Ramos (cell line): Measurements from ENCODE around the gene SLC25A25.

Experiments used
- in situ Hi-C: fragments of 300-500 bp; cut with MboI; formaldehyde crosslinking; loops from one replicate; pipeline ENCODE4 v1.14.3; 2022; ENCODE audit warnings: low sequenced_read_pairs; ENCODE audit not compliant: unreplicated experiment

The SLC25A25 gene

DNA sequence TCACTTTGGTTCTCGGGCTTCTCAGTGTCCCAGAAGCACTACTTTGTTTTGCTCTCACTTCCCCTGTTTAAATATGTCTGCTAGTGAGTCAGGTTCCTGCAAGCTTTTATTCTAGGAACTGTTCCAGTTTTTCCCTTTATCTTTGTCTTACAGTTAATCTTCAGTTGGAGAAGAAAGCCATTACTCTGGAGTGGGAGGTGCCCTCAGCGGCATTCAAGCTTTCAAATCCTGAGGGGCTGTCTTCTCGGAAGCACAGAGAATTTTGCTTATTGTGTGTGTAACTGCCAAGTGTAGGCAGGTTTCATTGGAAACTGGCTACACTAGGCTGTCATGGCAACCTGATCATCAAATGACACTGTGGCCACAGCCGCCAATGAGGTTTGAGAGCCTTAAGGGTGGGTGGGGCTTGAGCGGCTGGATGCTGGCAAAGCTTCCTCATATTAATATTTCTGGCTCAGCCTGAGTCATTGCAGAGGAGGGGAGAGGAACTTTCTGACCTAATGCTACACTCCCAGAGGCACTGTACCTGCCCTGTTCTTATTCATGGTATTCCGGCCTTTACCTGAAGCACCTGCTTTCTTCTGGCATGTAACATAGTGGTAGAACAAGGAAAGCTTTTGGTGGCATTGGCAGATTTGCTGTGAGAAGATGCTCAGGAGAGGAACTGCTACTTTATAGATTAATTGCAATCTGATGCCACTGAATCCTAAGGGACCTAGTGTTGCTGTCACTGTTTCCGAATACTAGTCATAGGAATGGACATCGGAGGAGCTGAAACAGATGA, 26.3 kb downstream of the SLC25A25 start:
- in situ Hi-C loops: no loop called here

DNA sequence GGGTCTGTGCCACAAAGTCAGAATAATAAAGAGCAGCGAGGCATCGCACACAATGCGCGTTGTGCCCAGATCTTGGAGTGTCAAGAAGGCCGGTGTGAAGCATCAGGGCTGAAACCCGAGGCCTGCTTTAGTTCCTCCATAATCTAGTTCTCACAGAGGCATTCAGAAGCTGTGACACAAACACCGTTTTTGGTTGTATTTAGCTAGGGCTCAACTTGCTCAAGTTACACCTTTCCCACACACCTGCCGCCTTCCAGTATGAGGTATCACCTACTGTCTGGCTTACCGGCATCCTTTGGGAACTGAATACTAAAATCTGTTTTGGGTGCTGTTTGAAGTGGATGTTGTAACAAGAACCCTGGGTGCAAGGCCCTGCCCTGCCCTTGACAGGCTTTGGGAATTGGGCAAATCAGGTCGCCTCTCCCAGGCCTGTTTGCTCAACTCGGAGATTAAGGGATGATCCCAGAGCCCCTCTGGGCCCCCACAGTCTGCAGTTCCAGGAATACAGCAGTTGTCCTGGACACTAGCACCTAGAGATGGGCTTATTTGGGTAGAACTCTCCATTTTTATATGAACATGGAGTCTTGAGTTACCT, 27.0 kb downstream of the SLC25A25 start:
- in situ Hi-C loops: no loop called here

DNA sequence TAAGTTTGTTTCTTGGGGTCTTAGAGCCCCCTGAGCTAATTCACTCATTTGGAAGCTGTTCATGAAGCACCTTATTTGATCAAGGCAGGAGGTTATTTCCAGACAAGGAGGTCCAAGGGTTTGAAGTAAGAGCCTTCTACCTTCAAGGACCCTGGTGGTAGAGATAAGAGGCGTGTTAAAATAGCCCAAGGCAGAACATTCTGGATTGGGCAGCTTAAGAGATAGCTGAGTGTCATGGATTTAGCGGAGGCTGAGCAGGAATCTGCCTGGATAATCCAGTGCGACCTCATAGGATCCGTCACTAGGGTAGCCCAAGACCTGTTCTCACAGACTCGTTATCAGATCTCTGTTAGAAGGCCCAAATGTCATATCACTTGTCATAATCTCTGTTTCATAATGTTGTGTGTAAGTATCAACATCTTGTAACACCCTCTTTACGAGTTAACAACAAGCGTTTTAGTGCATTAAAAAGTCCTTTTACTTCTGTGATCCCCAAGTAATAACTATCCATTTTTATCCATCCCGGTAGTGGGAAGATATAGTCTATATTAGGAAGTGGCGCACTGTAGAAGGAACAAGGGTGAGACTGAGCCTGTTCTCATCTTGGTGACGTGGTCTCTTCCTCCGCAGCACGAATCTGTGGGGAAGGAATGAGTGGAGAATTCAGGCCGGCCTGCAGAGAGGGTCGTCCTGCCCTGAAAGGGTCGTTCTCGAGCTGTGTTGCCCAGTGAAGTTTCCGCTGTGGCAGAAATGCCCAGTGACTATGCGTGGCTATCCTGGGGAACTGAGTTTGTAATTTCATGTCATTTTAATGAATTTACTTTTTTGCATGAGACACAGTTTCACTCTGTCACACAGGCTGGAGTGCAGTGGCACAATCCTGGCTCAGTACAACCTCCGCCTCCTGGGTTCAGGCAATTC, 28.8 kb downstream of the SLC25A25 start:
- in situ Hi-C loops: no loop called here

DNA sequence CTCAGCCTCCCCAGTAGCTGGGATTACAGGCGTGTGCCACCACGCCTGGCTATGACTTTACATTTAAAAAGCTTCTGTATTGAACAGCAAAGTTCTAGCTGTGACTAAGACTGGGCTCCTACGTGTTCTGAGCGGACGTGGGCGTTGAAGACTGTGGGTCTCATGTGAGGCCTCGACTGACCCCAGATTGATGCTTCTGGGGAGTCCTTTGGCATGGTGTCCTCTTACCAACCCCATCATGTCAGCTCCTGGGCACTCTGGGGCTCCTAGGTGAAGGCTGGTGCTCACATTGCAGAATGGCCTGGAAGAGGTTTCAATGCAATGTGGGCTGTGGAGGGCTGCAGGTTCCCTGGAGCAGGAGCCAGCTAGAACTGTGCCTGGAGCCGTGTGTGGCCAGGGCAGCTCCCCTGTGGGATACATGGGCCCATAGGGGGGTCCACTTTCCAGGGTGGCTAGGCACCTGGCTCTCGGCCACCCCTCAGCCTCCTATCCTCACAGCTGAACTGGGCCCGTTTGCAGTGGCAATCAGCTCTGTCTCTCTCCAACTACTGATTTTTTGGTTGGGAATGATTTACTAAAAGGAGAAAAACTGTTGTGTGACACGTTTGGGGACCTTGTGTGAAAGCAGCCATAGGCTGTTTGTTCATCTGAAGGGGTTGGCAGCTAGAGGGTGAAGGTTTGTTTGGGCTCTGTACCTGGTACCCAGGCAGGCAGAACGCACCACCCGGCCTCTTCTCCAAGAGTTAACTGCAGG, 29.7 kb downstream of the SLC25A25 start:
- in situ Hi-C loops: no loop called here

DNA sequence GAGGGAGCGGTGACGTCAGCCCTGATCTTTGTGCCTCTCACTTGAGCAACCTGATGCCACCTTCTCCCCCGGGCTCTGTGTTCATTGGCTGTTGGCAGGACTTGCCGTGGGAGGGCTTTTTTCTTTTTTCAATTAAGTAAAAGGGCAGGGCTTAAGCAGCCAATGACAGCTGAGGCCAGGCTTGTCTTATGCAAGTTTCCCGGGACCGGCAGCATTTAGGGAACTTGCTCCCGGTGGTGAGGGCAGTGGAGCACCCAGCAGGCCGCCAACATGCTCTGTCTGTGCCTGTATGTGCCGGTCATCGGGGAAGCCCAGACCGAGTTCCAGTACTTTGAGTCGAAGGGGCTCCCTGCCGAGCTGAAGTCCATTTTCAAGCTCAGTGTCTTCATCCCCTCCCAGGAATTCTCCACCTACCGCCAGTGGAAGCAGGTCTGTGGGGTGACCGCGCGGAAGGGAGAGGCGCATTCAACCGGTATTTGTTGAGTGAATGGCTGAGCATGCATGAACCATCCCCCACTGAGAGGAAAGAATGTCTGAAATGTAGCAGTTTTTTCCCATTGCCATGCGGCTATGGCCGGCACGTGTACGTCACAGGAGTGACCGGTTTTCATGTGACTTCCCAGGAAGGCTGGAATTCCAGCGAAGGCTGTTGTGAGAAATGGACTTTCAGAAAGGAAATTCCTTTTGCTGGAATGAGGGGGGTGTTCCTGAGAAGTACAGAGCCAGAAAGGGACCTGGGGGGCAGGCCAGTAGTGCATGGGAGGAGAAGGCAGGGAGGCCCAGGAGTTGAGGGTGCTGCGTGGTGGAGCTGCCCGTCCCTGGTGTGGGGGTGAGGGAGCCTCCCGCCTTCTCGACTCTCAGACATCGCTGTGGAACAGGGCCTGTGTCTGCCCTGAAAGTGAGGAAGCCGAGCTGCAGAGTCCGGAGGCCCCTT, 30.5 kb downstream of the SLC25A25 start:
- in situ Hi-C loops: no loop called here

DNA sequence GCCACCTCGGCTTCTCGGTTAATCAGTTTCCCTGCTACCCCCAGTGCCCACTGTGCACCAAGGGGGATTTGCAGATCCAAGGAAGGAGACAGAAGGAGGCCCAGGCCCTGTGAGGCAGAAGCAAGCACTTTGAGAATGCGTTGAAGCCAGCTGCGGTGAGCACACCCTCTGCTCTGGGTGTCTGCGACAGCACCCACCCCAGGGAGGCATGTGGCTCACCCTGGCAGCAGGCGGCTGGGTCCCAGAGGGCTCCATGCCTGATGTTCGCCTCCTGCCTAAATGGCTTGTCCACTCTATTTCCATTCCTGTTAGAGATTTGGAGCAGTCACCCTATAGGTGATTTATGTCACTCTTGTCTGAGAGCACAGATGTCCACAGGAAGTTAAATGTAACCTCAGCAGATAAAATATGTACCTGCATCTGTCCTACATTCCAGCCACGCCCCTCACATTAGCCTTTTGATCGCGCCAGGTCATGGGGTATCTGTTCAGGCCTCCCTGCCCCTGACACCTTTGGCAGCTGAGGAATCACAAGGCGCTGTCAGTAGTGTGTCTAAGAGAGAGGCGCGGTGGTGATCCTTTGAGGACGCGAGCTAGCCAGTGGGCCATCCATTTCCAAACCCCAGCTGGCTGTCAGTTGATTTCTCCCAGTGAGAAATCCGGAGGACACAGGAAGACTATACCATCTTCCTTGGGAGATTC, 31.3 kb downstream of the SLC25A25 start:
- in situ Hi-C loops: no loop called here

DNA sequence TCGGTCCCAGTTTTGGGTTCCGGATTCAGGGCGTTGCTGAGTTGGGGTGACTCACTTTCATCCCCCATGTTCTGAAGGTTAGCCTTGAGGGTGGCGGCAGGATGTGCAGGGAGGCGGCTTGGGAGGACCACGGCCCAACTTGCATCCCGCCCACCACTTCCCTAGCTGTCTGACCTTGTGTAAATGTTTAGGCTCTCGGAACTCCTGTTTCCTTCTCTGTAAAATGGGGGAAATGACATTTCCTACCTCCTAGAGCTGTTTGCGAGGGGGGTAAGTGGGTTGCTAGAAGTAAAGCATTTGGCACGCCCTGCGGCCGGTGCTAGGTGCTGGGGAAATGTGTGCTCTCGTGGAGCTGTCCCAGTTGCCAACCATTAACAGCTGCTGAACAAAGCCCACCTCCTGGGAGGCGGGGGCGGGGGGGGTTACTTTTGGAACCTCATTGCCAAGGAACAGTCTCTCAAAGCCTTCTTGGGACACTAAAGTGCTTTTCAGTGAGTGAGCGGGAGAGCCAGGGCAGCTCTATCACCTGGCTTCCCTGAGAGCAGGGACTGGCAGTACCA, 32.0 kb downstream of the SLC25A25 start:
- in situ Hi-C loops: no loop called here

DNA sequence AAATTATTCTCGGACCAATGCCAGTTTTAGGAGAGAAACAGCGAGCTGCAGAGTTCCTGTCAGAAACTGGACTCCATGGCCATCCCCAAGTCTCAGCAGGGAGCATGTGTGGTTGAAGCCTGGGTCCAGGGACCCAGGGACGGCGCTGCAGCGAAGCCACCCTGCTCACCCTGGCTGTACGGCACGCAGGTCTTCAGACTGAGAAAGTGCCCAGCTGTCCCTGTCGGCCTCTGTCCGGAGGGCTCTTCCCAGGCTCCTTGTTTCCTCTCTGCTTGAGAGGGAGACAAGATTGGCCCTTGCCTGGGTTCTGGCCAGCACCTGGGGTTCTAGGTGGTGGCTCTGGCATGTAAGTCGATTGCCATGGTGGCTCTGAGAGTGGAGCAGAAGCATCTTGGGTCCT, 32.5 kb downstream of the SLC25A25 start:
- in situ Hi-C loops: no loop called here

DNA sequence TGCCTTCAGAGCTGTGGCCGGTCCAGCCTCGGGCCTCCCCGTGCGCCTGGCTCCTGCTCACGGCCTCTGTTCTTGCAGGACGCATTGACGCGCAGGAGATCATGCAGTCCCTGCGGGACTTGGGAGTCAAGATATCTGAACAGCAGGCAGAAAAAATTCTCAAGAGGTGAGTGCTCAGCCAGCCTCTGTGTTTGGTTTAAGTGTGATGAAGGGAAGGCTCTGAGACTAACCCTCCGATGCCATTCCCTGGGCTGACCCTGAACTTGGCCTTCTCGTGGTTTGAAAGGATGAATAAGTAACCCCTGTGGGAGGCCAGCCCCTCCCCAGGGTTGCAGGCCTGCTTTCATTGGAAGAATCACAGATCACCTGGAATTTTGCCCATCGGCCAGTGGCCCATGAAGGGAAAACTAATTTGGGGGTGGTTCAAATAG, 33.2 kb downstream of the SLC25A25 start:
- in situ Hi-C loops: no loop called here

DNA sequence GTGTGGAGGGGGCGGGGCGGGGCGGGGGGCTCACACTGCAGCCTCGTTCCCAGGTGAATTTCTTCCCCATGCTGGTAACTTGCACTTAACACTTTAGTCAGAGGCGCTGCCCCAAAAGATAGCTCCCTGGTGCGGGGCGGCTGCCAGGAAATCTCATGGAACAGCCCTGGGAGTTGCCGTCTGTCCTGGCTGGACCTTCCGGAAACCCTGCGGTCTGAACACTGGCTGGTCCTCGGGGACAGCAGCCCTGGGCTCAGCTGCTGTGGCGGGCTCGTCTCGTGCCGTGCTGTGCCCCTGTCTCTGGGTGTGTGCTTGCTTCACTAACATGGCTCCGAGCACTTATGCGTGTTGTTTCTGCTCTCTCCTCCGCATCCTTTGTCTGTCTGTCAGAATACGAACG, 33.7 kb downstream of the SLC25A25 start:
- in situ Hi-C loops: no loop called here

DNA sequence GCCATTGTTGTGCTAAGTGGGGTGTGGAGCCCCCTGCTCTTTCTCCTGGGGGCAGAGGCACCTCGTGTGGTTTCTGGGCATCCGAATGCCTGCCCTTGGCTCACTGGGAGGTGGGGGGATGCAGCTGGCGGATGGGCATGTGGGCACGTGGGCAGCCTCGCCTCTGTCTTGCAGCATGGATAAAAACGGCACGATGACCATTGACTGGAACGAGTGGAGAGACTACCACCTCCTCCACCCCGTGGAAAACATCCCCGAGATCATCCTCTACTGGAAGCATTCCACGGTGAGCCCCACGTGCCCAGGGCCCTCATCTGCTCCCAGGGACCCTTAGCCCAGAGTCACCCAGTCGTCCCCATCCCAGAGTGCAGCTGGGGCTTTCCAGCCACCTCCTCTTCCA, 34.2 kb downstream of the SLC25A25 start:
- in situ Hi-C loops: no loop called here

DNA sequence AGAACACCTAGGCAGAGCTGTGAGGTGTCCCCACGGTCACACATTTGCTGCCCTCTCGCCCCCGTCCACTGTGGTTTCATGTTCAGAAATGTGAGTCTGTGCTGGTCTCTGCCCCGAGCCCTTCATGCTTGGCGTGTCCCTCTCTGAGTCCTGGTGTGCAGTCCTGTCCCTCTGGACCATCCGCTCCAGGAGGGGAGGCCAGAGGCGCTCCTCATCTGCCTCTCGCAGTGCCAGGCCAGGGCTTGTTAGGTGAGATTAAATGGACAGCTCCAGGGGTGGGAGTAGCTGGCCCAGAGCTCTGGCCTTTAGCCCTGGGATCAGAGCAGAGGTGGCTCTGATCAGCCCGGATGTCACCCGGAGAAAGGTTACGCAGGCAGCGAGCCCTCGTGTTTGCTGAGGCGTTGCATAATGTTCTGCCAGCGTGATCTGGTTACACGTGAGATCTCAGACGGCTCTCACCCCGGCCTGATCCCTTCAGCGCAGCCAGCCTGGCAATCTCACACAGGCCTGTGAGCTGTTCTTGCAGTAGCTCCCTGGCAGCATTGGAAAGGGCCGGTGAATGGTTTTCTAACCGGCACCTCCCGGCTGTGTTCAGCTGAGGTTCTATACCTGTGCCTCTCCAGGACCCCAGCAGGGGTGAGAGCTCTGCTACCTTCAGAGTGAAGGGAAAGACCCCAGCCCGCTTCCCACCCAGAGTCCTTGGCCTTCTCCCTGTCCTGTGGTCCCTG, 35.0 kb downstream of the SLC25A25 start:
- in situ Hi-C loops: no loop called here

DNA sequence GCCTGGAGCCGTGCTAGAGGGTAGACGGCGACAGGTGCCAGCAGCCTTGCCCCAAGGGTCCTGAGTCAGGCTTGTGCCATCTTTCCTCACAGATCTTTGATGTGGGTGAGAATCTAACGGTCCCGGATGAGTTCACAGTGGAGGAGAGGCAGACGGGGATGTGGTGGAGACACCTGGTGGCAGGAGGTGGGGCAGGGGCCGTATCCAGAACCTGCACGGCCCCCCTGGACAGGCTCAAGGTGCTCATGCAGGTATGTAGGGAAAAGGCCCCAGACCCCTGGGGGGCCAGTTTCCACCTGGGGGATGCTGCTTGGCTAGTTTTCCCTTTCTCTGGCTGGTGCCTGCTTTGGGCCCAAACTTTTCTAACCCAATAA, 35.5 kb downstream of the SLC25A25 start:
- in situ Hi-C loops: no loop called here

DNA sequence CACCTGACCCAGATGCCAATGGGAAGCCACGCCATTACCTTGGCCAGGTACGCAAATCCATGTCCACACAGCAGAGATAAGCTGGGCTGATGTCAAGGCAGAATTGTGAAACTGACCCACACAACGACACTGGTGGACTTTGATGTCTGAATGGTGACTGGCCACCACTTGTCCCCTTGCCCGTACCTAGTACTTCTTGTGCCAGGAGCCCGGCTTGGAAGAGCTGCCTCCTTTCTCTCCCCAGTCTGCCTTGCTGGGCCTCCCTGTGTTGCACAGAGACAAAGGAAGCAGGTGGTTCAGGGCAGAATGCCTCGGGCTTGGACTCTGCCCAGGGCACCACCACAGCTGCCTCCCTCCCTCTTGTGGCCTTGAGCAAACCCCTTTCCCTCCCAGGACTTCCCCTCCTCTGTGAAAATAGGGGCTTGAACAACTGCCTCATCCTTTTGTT, 36.2 kb downstream of the SLC25A25 start:
- in situ Hi-C loops: no loop called here

DNA sequence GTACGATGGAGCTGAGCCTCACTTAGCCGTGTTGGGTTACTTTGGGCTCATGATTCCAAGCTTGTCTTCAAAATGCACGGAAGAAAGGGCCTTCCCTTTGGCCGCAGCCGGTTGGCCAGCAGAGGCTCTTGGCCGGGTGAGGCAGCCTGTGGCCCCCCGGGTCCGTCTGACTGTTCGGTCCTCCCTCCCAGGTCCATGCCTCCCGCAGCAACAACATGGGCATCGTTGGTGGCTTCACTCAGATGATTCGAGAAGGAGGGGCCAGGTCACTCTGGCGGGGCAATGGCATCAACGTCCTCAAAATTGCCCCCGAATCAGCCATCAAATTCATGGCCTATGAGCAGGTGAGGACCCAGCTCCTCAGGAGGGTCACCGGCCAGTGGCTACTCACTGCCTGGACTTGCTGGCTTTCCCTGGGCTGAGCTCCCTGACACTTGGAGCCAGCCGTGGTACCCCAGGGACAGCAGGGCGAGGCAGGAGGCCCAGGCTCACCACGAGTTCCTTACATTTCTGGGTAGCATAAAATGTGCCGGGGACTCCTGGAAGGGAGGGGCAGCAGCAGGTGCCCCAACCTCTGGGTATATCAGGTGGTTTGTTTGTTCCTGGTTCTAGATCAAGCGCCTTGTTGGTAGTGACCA, 37.6 kb downstream of the SLC25A25 start:
- in situ Hi-C loops: no loop called here

DNA sequence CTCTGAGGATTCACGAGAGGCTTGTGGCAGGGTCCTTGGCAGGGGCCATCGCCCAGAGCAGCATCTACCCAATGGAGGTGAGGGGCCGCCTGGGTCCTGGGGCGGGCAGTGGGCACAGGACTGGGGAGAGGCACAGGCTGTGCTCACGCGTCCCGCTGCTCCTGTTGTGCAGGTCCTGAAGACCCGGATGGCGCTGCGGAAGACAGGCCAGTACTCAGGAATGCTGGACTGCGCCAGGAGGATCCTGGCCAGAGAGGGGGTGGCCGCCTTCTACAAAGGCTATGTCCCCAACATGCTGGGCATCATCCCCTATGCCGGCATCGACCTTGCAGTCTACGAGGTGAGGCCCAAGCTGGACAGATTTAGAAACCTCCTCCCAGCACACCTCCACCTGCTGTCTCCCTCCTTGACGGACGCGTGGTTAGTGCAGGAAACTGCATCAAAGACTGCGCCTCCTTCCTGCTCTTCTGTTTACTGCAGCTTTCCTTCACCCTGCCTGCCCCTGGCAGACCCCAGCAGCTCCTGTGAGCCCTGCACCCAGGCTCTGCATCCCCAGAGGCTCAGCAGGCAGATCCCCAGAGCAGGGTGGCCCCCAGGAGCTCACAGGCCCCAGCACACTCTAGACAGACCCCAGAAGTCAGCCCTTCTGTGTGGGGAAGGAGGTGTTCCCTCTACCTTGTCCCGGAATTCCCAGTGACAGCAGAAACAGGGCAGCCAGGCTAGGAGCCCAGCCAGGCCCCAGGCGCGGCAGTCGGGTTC, 38.3 kb downstream of the SLC25A25 start:
- in situ Hi-C loops: no loop called here
